ENCODE measurements around the gene SMIM3. TPM values are rescaled to one million over a fixed set of nuclear protein-coding genes. Genes with fewer than 3 reads are reported as not detected.

SMIM3 gene
- total and polyA plus RNA-seq, 2 of the 4 experiments (the other 2 are of a cell fraction), result 37.5 to 53.4 TPM

GRCh38 chr5:150765011-150765798 lies 13.4 kb upstream of the SMIM3 start:
- intact Hi-C loops (cut with micrococcal nuclease) (no loop called here), dilution Hi-C loops (cut with HindIII; ENCODE audit: low sequenced_read_pairs, unreplicated experiment) (no loop called here), in situ Hi-C loops (cut with MboI; ENCODE audit: low sequenced_read_pairs) (no loop called here)
- Histone ChIP-seq H4K8ac (ENCODE audit: low read depth in 2 of 2, low read length in 2 of 2) (no peak overlapping the region), H2AFZ (replicated peaks; ENCODE audit: low read length, poor library complexity) (no peak overlapping the region), H2AK9ac (replicated peaks; ENCODE audit: low read depth, low read length, poor library complexity) (no peak overlapping the region), H2BK15ac (ENCODE audit: low read depth, low read length) (no peak overlapping the region), H3K23ac (ENCODE audit: low read depth, low read length) (no peak overlapping the region), H4K20me1 (ENCODE audit: insufficient read depth, low read length) (no peaks in the 10 kb centered on the region), H2BK120ac (ENCODE audit: low read depth, low read length) (no peak overlapping the region), H3K79me1 (ENCODE audit: low read depth in 1 of 2, low read length in 2 of 2) (no peaks in the 10 kb centered on the region), H4K5ac (ENCODE audit: low read depth, low read length) (no peak overlapping the region), H3K9me1 (ENCODE audit: insufficient read depth, low read length) (no peaks in the 10 kb centered on the region), H3K14ac (replicated peaks; ENCODE audit: low read depth, low read length) (no peak overlapping the region), H3K27ac (ENCODE audit: insufficient read depth, low read length) (no peak overlapping the region), H3K27me3 (ENCODE audit: control insufficient read depth, insufficient read depth, low read length) (no peaks in the 10 kb centered on the region), H2BK20ac (ENCODE audit: low read depth, low read length) (no peak overlapping the region), H3K4me2 (ENCODE audit: low read depth, low read length) (no peak overlapping the region), H3K4ac (ENCODE audit: low read depth, low read length) (no peak overlapping the region), H2AK5ac (ENCODE audit: low read depth, low read length) (no peak overlapping the region), H3K4me3 (ENCODE audit: insufficient read depth, low read depth, low read length) (no peak overlapping the region), H3K4me1 (ENCODE audit: control insufficient read depth, insufficient read depth, low read length) (peaks cover 5% of the 10 kb centered on the region; the same call in 1 of the 2 replicates), H4K91ac (ENCODE audit: insufficient read depth, low read depth, low read length) (no peak overlapping the region), H3K36me3 (ENCODE audit: control insufficient read depth, insufficient read depth, low read length) (no peaks in the 10 kb centered on the region), H3K18ac (ENCODE audit: low read depth, low read length) (no peak overlapping the region), H3K9ac (ENCODE audit: low read depth, low read length) (no peak overlapping the region), H2BK5ac (ENCODE audit: low read depth, low read length, poor library complexity, severe bottlenecking) (no peak overlapping the region), H3K56ac (ENCODE audit: extremely low read depth, insufficient read depth, low read length) (no peak overlapping the region), H3K9me3 (ENCODE audit: control insufficient read depth, insufficient read depth, low read length) (peaks cover 2% of the 10 kb centered on the region; the same call in 1 of the 2 replicates)
- WGBS, 2 experiments (ENCODE audit: extremely low coverage in 2 of 2, insufficient read length in 1 of 2), result no CpG with 5 or more reads among the region's 2 CpGs
- no TSS peak for BruUV-seq (replicated peaks)
- ATAC-seq (ENCODE audit: low read depth), result no peak
- DNase-seq, result no peak
- TF ChIP-seq NFE2L2 (IDR thresholded peaks at IDR 0.05; ENCODE audit: low read depth, low read length) (no peak), MAFK (IDR thresholded peaks at IDR 0.05; ENCODE audit: low read depth, low read length) (no peak), CTCF (conservative IDR thresholded peaks at IDR 0.05; ENCODE audit: low read depth, low read length) (no peak), FOS (IDR thresholded peaks at IDR 0.05; ENCODE audit: low read depth, low read length) (no peak), RCOR1 (IDR thresholded peaks at IDR 0.05; ENCODE audit: insufficient replicate concordance, low read length) (no peak), ELK1 (IDR thresholded peaks at IDR 0.05; ENCODE audit: borderline replicate concordance, low read depth, low read length) (no peak), SMC3 (IDR thresholded peaks at IDR 0.05; ENCODE audit: low read depth, low read length) (no peak), CHD1 (IDR thresholded peaks at IDR 0.05; ENCODE audit: low read depth, low read length) (no peak), MAZ (IDR thresholded peaks at IDR 0.05; ENCODE audit: borderline replicate concordance, low read depth, low read length) (no peak), MXI1 (IDR thresholded peaks at IDR 0.05; ENCODE audit: borderline replicate concordance, low read depth, low read length) (no peak), CEBPB (IDR thresholded peaks at IDR 0.05; ENCODE audit: low read depth, low read length) (no peak), RAD21 (IDR thresholded peaks at IDR 0.05; ENCODE audit: low read length) (no peak), POLR2A (IDR thresholded peaks at IDR 0.05; ENCODE audit: low read depth, low read length) (no peak), BHLHE40 (IDR thresholded peaks at IDR 0.05; ENCODE audit: low read depth, low read length) (no peak)
- POLR2A ChIA-PET (ENCODE audit: unreplicated experiment), result no interaction called here
- CTCF ChIA-PET, result no interaction called here

Measured in IMR-90 (cell line).